Hepatocyte (in vitro differentiated cells): ENCODE data around the gene APOB. TPM values are rescaled to one million over a fixed set of nuclear protein-coding genes. Genes with fewer than 3 reads are reported as not detected.

ENCODE experiments used
- DNase-seq: peaks from one replicate; pipeline ENCODE4 v3.0.0-alpha.2; 2016; ENCODE audit warnings: low spot score
- H2AFZ ChIP-seq: fragments of 200-600 bp; sonication (generic); 2 replicates; pipeline ENCODE4 v1.6.0; 2016; ENCODE audit warnings: antibody characterized with exemption, mild to moderate bottlenecking
- H3K27ac ChIP-seq: fragments of 200-600 bp; sonication (generic); 2 replicates; pipeline ENCODE4 v1.5.1; 2016; ENCODE audit warnings: mild to moderate bottlenecking
- H3K27me3 ChIP-seq: fragments of 200-600 bp; sonication (generic); 2 replicates; pipeline ENCODE4 v1.6.1; 2016
- H3K36me3 ChIP-seq: fragments of 200-600 bp; sonication (generic); replicated peaks from 2 replicates; pipeline ENCODE4 v1.5.1; 2016; ENCODE audit warnings: low read depth; ENCODE audit not compliant: insufficient read depth
- H3K4me1 ChIP-seq: fragments of 200-600 bp; sonication (generic); 2 replicates; pipeline ENCODE4 v1.5.1; 2016; ENCODE audit warnings: mild to moderate bottlenecking, moderate library complexity; ENCODE audit not compliant: insufficient read depth
- H3K4me2 ChIP-seq: fragments of 200-600 bp; sonication (generic); 2 replicates; pipeline ENCODE4 v1.6.0; 2016
- H3K4me3 ChIP-seq: fragments of 200-600 bp; sonication (generic); 2 replicates; pipeline ENCODE4 v1.5.1; 2016; ENCODE audit warnings: mild to moderate bottlenecking
- H3K79me2 ChIP-seq: fragments of 200-600 bp; sonication (generic); 2 replicates; pipeline ENCODE4 v1.6.0; 2017; ENCODE audit warnings: mild to moderate bottlenecking
- H3K9me2 ChIP-seq: fragments of 200-600 bp; sonication (generic); replicated peaks from 2 replicates; pipeline ENCODE4 v1.6.0; 2017; ENCODE audit warnings: mild to moderate bottlenecking; ENCODE audit not compliant: insufficient read depth
- H3K9me3 ChIP-seq: fragments of 200-600 bp; sonication (generic); 2 replicates; pipeline ENCODE4 v1.5.1; 2016; ENCODE audit warnings: low read depth, mild to moderate bottlenecking
- H4K20me1 ChIP-seq: fragments of 200-600 bp; sonication (generic); 2 replicates; pipeline ENCODE4 v1.6.0; 2016; ENCODE audit warnings: mild to moderate bottlenecking; ENCODE audit not compliant: insufficient read depth, poor library complexity, severe bottlenecking
- CTCF ChIP-seq: fragments of 200-600 bp; sonication (generic); IDR thresholded peaks from 2 replicates; pipeline ENCODE4 v1.5.1; 2016; ENCODE audit warnings: antibody characterized with exemption, mild to moderate bottlenecking; ENCODE audit not compliant: poor library complexity
- EZH2 ChIP-seq: fragments of 200-600 bp; sonication (generic); IDR thresholded peaks from 2 replicates; pipeline ENCODE4 v1.6.1; 2016; ENCODE audit warnings: antibody characterized with exemption, mild to moderate bottlenecking, borderline replicate concordance
- EZH2phosphoT487 ChIP-seq: fragments of 200-600 bp; sonication (generic); IDR thresholded peaks from one replicate; pipeline ENCODE4 v1.6.1; 2018; ENCODE audit warnings: antibody characterized with exemption, mild to moderate bottlenecking, low read depth, moderate library complexity; ENCODE audit not compliant: unreplicated experiment, severe bottlenecking
- WGBS: methylation state at CpG from one replicate; pipeline ENCODE4 v1.1.6; 2016; ENCODE audit warnings: low lambda C conversion rate; ENCODE audit errors: missing lambda C conversion rate; 5-methylcytosine and 5-hydroxymethylcytosine counted together
- polyA plus RNA-seq: library from polyadenylated mRNA; unstranded; fragments of >200 nt; fragmentation: Nextera tagmentation; extraction: Ambion mirVana; gene quantifications from 2 replicates; pipeline ENCODE4 v1.2.1, GENCODE V29; 2016
- total RNA-seq: library from RNA; depleted of rRNA; stranded (reverse); fragments of >200 nt; gene quantifications from 2 replicates; pipeline ENCODE4 v1.2.3, GENCODE V29; 2014

Gene APOB
- total and polyA plus RNA-seq, 2 experiments from 2014 or later: 184 to 814 TPM

- no peak for DNase-seq
- Histone ChIP-seq H3K79me2 (no peaks in the 10 kb centered on the region), H3K9me2 (no peaks in the 10 kb centered on the region), H4K20me1 (no peaks in the 10 kb centered on the region), H3K9me3 (peaks cover 3% of the 10 kb centered on the region), H3K36me3 (no peaks in the 10 kb centered on the region), H3K4me2 (no peak overlapping the region), H3K27ac (no peak overlapping the region), H3K4me1 (no peaks in the 10 kb centered on the region), H2AFZ (no peak overlapping the region), H3K4me3 (no peak overlapping the region), H3K27me3 (no peaks in the 10 kb centered on the region)
- WGBS: 95% methylated on average over 9 of the region's 9 CpGs
- TF ChIP-seq EZH2phosphoT487: no peak
- TF ChIP-seq EZH2: no peak
- TF ChIP-seq CTCF: no peak
These were observed 38.0 kb downstream of the APOB start for GRCh38 chr2:21005700-21006422.

GRCh38 chr2:21005111-21005699, 38.7 kb downstream of the APOB start:
- Histone ChIP-seq H2AFZ (no peak overlapping the region), H3K4me1 (no peaks in the 10 kb centered on the region), H3K9me3 (peaks cover 3% of the 10 kb centered on the region)

GRCh38 chr2:21004181-21004572, 39.7 kb downstream of the APOB start:
- H3K4me2 ChIP-seq: no peak overlapping the region
- DNase-seq: no peak
- H2AFZ ChIP-seq: no peak overlapping the region
- TF ChIP-seq CTCF (no peak), EZH2 (no peak), EZH2phosphoT487 (no peak)
- H4K20me1 ChIP-seq: no peaks in the 10 kb centered on the region
- no peak overlapping the region for H3K27ac ChIP-seq
- no peaks in the 10 kb centered on the region for H3K9me2 ChIP-seq
- no peaks in the 10 kb centered on the region for H3K4me1 ChIP-seq
- H3K36me3 ChIP-seq: no peaks in the 10 kb centered on the region
- WGBS: 94% methylated on average over 10 of the region's 10 CpGs
- no peaks in the 10 kb centered on the region for H3K27me3 ChIP-seq
- H3K4me3 ChIP-seq: no peak overlapping the region
- no peaks in the 10 kb centered on the region for H3K9me3 ChIP-seq
- H3K79me2 ChIP-seq: no peaks in the 10 kb centered on the region

More at GRCh38 chr2:21005111-21005699, 38.7 kb downstream of the APOB start:
- Histone ChIP-seq H3K27me3 (no peaks in the 10 kb centered on the region), H3K27ac (no peak overlapping the region), H3K79me2 (no peaks in the 10 kb centered on the region), H3K36me3 (no peaks in the 10 kb centered on the region), H3K9me2 (no peaks in the 10 kb centered on the region), H3K4me3 (no peak overlapping the region), H4K20me1 (no peaks in the 10 kb centered on the region), H3K4me2 (no peak overlapping the region)
- 94% methylated on average over 9 of the region's 9 CpGs for WGBS
- no peak for DNase-seq
- TF ChIP-seq CTCF: no peak
- no peak for TF ChIP-seq EZH2
- TF ChIP-seq EZH2phosphoT487: no peak
